ENCODE data around the gene DDAH1. TPM values are rescaled to one million over a fixed set of nuclear protein-coding genes. Genes with fewer than 3 reads are reported as not detected.

DDAH1 gene
- total and polyA plus RNA-seq, 4 donors = 25.8 to 42.7 (median 31.7) TPM

DNA sequence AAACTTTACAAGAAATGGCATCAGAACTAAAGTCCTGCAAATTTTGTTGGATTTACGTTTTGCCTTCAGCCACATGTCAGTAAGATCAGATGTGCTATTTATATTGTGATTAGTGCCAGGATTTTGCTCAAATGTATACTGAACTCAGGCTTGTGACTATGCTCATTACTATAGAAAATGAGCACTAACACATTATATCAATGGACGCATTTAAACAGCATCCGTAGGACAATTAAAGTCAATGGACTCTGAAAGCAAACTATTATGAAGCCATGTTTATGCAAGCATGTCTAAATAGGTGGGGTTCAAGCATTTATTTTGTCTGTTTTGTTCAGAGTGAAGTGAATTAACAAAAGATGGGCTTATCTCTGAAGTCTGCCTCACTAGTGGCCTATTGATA is 20.6 kb upstream of the DDAH1 start:
- TF ChIP-seq FOXA2 (IDR thresholded peaks at IDR 0.05) (no peak), YY1 (IDR thresholded peaks at IDR 0.05) (no peak), HNF4G (IDR thresholded peaks at IDR 0.05) (no peak), HNF4A (conservative IDR thresholded peaks at IDR 0.05) (no peak), FOXA1 (IDR thresholded peaks at IDR 0.05) (no peak), SP1 (IDR thresholded peaks at IDR 0.05) (no peak), JUND (IDR thresholded peaks at IDR 0.05) (no peak), CTCF (IDR thresholded peaks at IDR 0.05; ENCODE audit: low read depth, low read length, missing input control) (no peak), EGR1 (IDR thresholded peaks at IDR 0.05; ENCODE audit: low read depth in 2 of 2) (no peak), TAF1 (conservative IDR thresholded peaks at IDR 0.05) (no peak), ATF3 (IDR thresholded peaks at IDR 0.05) (no peak), RAD21 (IDR thresholded peaks at IDR 0.05) (no peak), GABPA (IDR thresholded peaks at IDR 0.05 in 1 of 2, conservative IDR thresholded peaks at IDR 0.05 in 1 of 2) (no peak), RXRA (IDR thresholded peaks at IDR 0.05) (no peak)
- TF ChIP-seq, protein P1, sequence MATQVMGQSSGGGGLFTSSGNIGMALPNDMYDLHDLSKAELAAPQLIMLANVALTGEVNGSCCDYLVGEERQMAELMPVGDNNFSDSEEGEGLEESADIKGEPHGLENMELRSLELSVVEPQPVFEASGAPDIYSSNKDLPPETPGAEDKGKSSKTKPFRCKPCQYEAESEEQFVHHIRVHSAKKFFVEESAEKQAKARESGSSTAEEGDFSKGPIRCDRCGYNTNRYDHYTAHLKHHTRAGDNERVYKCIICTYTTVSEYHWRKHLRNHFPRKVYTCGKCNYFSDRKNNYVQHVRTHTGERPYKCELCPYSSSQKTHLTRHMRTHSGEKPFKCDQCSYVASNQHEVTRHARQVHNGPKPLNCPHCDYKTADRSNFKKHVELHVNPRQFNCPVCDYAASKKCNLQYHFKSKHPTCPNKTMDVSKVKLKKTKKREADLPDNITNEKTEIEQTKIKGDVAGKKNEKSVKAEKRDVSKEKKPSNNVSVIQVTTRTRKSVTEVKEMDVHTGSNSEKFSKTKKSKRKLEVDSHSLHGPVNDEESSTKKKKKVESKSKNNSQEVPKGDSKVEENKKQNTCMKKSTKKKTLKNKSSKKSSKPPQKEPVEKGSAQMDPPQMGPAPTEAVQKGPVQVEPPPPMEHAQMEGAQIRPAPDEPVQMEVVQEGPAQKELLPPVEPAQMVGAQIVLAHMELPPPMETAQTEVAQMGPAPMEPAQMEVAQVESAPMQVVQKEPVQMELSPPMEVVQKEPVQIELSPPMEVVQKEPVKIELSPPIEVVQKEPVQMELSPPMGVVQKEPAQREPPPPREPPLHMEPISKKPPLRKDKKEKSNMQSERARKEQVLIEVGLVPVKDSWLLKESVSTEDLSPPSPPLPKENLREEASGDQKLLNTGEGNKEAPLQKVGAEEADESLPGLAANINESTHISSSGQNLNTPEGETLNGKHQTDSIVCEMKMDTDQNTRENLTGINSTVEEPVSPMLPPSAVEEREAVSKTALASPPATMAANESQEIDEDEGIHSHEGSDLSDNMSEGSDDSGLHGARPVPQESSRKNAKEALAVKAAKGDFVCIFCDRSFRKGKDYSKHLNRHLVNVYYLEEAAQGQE (IDR thresholded peaks at IDR 0.05) = no peak
- TF ChIP-seq, protein P2, sequence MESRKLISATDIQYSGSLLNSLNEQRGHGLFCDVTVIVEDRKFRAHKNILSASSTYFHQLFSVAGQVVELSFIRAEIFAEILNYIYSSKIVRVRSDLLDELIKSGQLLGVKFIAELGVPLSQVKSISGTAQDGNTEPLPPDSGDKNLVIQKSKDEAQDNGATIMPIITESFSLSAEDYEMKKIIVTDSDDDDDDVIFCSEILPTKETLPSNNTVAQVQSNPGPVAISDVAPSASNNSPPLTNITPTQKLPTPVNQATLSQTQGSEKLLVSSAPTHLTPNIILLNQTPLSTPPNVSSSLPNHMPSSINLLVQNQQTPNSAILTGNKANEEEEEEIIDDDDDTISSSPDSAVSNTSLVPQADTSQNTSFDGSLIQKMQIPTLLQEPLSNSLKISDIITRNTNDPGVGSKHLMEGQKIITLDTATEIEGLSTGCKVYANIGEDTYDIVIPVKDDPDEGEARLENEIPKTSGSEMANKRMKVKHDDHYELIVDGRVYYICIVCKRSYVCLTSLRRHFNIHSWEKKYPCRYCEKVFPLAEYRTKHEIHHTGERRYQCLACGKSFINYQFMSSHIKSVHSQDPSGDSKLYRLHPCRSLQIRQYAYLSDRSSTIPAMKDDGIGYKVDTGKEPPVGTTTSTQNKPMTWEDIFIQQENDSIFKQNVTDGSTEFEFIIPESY (IDR thresholded peaks at IDR 0.05) = no peak
- TF ChIP-seq, protein P3, sequence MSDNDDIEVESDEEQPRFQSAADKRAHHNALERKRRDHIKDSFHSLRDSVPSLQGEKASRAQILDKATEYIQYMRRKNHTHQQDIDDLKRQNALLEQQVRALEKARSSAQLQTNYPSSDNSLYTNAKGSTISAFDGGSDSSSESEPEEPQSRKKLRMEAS (IDR thresholded peaks at IDR 0.05) = no peak
- Histone ChIP-seq H3K36me3 (ENCODE audit: control insufficient read depth in 4 of 4, insufficient read depth in 3 of 4, low read depth in 1 of 4, low read length in 3 of 4) (no peaks in the 10 kb centered on the region), H3K4me1 (ENCODE audit: control insufficient read depth in 4 of 4, insufficient read depth in 4 of 4, low read length in 3 of 4) (peaks cover 0 to 4% (median 0%) of the 10 kb centered on the region in 4 donors), H3K9ac (ENCODE audit: low read depth in 1 of 2, low read length in 2 of 2) (no peak overlapping the region), H3K27ac (ENCODE audit: low read depth in 1 of 2, low read length in 2 of 2) (no peak overlapping the region), H3K9me3 (ENCODE audit: control insufficient read depth in 4 of 4, low read length in 3 of 4) (no peaks in the 10 kb centered on the region), H3K4me3 (ENCODE audit: low read depth in 1 of 3, low read length in 3 of 3) (no peak overlapping the region), H3K27me3 (ENCODE audit: control insufficient read depth in 4 of 4, insufficient read depth in 4 of 4, low read length in 3 of 4) (no peaks in the 10 kb centered on the region)
- DNase-seq (ENCODE audit: low spot score) = no peak
- 97% methylated on average over 3 of the region's 3 CpGs for WGBS

- no peak for TF ChIP-seq YY1 (IDR thresholded peaks at IDR 0.05)
- TF ChIP-seq NR2F2 (IDR thresholded peaks at IDR 0.05) = no peak
- TF ChIP-seq SP1 (IDR thresholded peaks at IDR 0.05) = no peak
- no peak for TF ChIP-seq GABPA (IDR thresholded peaks at IDR 0.05 in 1 of 2, conservative IDR thresholded peaks at IDR 0.05 in 1 of 2)
- no peak for TF ChIP-seq HNF4G (IDR thresholded peaks at IDR 0.05)
- TF ChIP-seq RXRA (IDR thresholded peaks at IDR 0.05) = no peak
- no peak for TF ChIP-seq CTCF (IDR thresholded peaks at IDR 0.05; ENCODE audit: low read depth, low read length, missing input control)
- no peak for TF ChIP-seq FOXA1 (IDR thresholded peaks at IDR 0.05)
- no peaks in the 10 kb centered on the region for H3K27me3 ChIP-seq (ENCODE audit: control insufficient read depth in 4 of 4, insufficient read depth in 4 of 4, low read length in 3 of 4)
- no peaks in the 10 kb centered on the region for H3K9me3 ChIP-seq (ENCODE audit: control insufficient read depth in 4 of 4, low read length in 3 of 4)
- 97% methylated on average over 1 of the region's 1 CpG for WGBS
- H3K9ac ChIP-seq (ENCODE audit: low read depth in 1 of 2, low read length in 2 of 2) = no peak overlapping the region
- H3K4me1 ChIP-seq (ENCODE audit: control insufficient read depth in 4 of 4, insufficient read depth in 4 of 4, low read length in 3 of 4) = no peaks in the 10 kb centered on the region
- H3K4me3 ChIP-seq (ENCODE audit: low read depth in 1 of 3, low read length in 3 of 3) = no peak overlapping the region
- H3K36me3 ChIP-seq (ENCODE audit: control insufficient read depth in 4 of 4, insufficient read depth in 3 of 4, low read depth in 1 of 4, low read length in 3 of 4) = no peaks in the 10 kb centered on the region
- no peak overlapping the region for H3K27ac ChIP-seq (ENCODE audit: low read depth in 1 of 2, low read length in 2 of 2)
- no peak for DNase-seq (ENCODE audit: low spot score)
These were observed 19.8 kb upstream of the DDAH1 start for GRCh38 chr1:85484716-85485115.
